H9 (cell line): ENCODE data around the gene PAEP. TPM values are rescaled to one million over a fixed set of nuclear protein-coding genes. Genes with fewer than 3 reads are reported as not detected.
A peak's percentile ranks its signal among the peaks of the same experiment; 100 is the strongest.

Experiments
- DNase-seq: peaks from one replicate; pipeline ENCODE4 v3.0.0-alpha.2; 2017
- H2AFZ ChIP-seq: one replicate; pipeline ENCODE4 v1.6.1; 2013; ENCODE audit warnings: mild to moderate bottlenecking, low read length, control low read depth, moderate library complexity
- H2AK5ac ChIP-seq: 2 replicates; pipeline ENCODE4 v1.6.1; 2013; ENCODE audit warnings: low read length, control low read depth, mixed read lengths; ENCODE audit not compliant: insufficient read length
- H2BK120ac ChIP-seq: one replicate; pipeline ENCODE4 v1.6.1; 2013; ENCODE audit warnings: low read depth, mild to moderate bottlenecking, low read length, control low read depth, inconsistent platforms; ENCODE audit not compliant: poor library complexity, severe bottlenecking
- H2BK12ac ChIP-seq: 2 replicates; pipeline ENCODE4 v1.6.1; 2013; ENCODE audit warnings: low read length, control low read depth, mixed read lengths, low read depth; ENCODE audit not compliant: insufficient read length
- H2BK15ac ChIP-seq: 2 replicates; pipeline ENCODE4 v1.6.1; 2013; ENCODE audit warnings: low read depth, low read length, control low read depth
- H2BK20ac ChIP-seq: one replicate; pipeline ENCODE4 v1.6.1; 2013; ENCODE audit warnings: low read depth, mild to moderate bottlenecking, low read length, control low read depth, inconsistent platforms; ENCODE audit not compliant: poor library complexity, severe bottlenecking
- H2BK5ac ChIP-seq: 2 replicates; pipeline ENCODE4 v1.6.1; 2013; ENCODE audit warnings: low read length, control low read depth, mixed read lengths; ENCODE audit not compliant: insufficient read length
- H3K14ac ChIP-seq: 2 replicates; pipeline ENCODE4 v1.6.1; 2013; ENCODE audit warnings: low read length, control low read depth; ENCODE audit not compliant: insufficient read depth
- H3K18ac ChIP-seq: 2 replicates; pipeline ENCODE4 v1.6.1; 2013; ENCODE audit warnings: low read depth, mild to moderate bottlenecking, mixed read lengths, low read length, control low read depth; ENCODE audit not compliant: insufficient read length
- H3K23ac ChIP-seq: 2 replicates; pipeline ENCODE4 v1.6.1; 2013; ENCODE audit warnings: low read length, control low read depth, mixed read lengths, low read depth; ENCODE audit not compliant: insufficient read length
- H3K23me2 ChIP-seq: 2 replicates; pipeline ENCODE4 v1.6.1; 2013; ENCODE audit warnings: low read depth, mild to moderate bottlenecking, mixed read lengths, low read length, control low read depth; ENCODE audit not compliant: insufficient read length, poor library complexity, severe bottlenecking
- H3K27ac ChIP-seq: 2 replicates; pipeline ENCODE4 v1.5.1; 2013; ENCODE audit warnings: low read length, control low read depth, mixed read lengths, low read depth; ENCODE audit not compliant: insufficient read length
- H3K27me3 ChIP-seq: 2 replicates; pipeline ENCODE4 v1.6.1; 2013; ENCODE audit warnings: low read length, control low read depth, inconsistent platforms; ENCODE audit not compliant: insufficient read depth
- H3K4ac ChIP-seq: 2 replicates; pipeline ENCODE4 v1.6.1; 2013; ENCODE audit warnings: low read depth, mild to moderate bottlenecking, control low read depth, inconsistent platforms, low read length, moderate library complexity
- H3K4me1 ChIP-seq: 2 replicates; pipeline ENCODE4 v1.6.1; 2013; ENCODE audit warnings: low read length, control low read depth, inconsistent platforms; ENCODE audit not compliant: insufficient read depth
- H3K4me2 ChIP-seq: 2 replicates; pipeline ENCODE4 v1.6.1; 2013; ENCODE audit warnings: low read length, control low read depth, mixed read lengths; ENCODE audit not compliant: insufficient read length, insufficient read depth
- H3K56ac ChIP-seq: 2 replicates; pipeline ENCODE4 v1.6.1; 2013; ENCODE audit warnings: low read depth, mild to moderate bottlenecking, mixed read lengths, low read length, control low read depth; ENCODE audit not compliant: insufficient read length
- H3K79me1 ChIP-seq: 2 replicates; pipeline ENCODE4 v1.6.1; 2013; ENCODE audit warnings: low read depth, mild to moderate bottlenecking, moderate library complexity, low read length, control low read depth, inconsistent platforms; ENCODE audit not compliant: insufficient read depth, poor library complexity, severe bottlenecking
- H3K79me2 ChIP-seq: 2 replicates; pipeline ENCODE4 v1.6.1; 2013; ENCODE audit warnings: low read length, control low read depth, inconsistent platforms; ENCODE audit not compliant: insufficient read depth
- H3K9ac ChIP-seq: 2 replicates; pipeline ENCODE4 v1.6.1; 2013; ENCODE audit warnings: low read length, control low read depth, mixed read lengths; ENCODE audit not compliant: insufficient read length; ENCODE audit errors: extremely low read depth
- H3K9me3 ChIP-seq: one replicate; pipeline ENCODE4 v1.6.1; 2013; ENCODE audit warnings: low read depth, low read length, inconsistent platforms; ENCODE audit not compliant: control insufficient read depth
- H3T11ph ChIP-seq: one replicate; pipeline ENCODE4 v1.6.1; 2013; ENCODE audit warnings: mild to moderate bottlenecking, low read length, control low read depth, inconsistent platforms
- H4K20me1 ChIP-seq: one replicate; pipeline ENCODE4 v1.6.1; 2013; ENCODE audit not compliant: control insufficient read depth, insufficient read length, insufficient read depth
- H4K5ac ChIP-seq: 2 replicates; pipeline ENCODE4 v1.6.1; 2013; ENCODE audit warnings: low read depth, mild to moderate bottlenecking, mixed read lengths, low read length, control low read depth; ENCODE audit not compliant: insufficient read length
- H4K8ac ChIP-seq: replicated peaks from 2 replicates; pipeline ENCODE4 v1.6.1; 2013; ENCODE audit warnings: low read length, control low read depth, mixed read lengths, low read depth; ENCODE audit not compliant: insufficient read length
- H4K91ac ChIP-seq: 2 replicates; pipeline ENCODE4 v1.6.1; 2013; ENCODE audit warnings: low read depth, mild to moderate bottlenecking, moderate library complexity, mixed read lengths, low read length, control low read depth; ENCODE audit not compliant: insufficient read length
- H3K27ac Mint-ChIP-seq, 3 experiments: 2 replicates in 2 of 3; 3 replicates in 1 of 3; pipeline ENCODE4 v1.8.0; 2020 to 2021; ENCODE audit warnings: mixed read lengths in 3 of 3, mild to moderate bottlenecking in 1 of 3, moderate library complexity in 1 of 3
- H3K27me3 Mint-ChIP-seq: 2 replicates; pipeline ENCODE4 v1.8.0; 2021; ENCODE audit warnings: low read depth, mild to moderate bottlenecking, moderate library complexity, mixed read lengths
- H3K36me3 Mint-ChIP-seq, 3 experiments: 2 replicates in 2 of 3; 3 replicates in 1 of 3; pipeline ENCODE4 v1.8.0; 2020 to 2021; ENCODE audit warnings: low read depth in 3 of 3, mixed read lengths in 3 of 3; ENCODE audit not compliant: insufficient read depth in 1 of 3
- H3K4me1 Mint-ChIP-seq, 2 experiments: 2 replicates each; pipeline ENCODE4 v1.8.0; 2020; ENCODE audit warnings: mixed read lengths in 2 of 2
- H3K4me3 Mint-ChIP-seq, 2 experiments: 2 replicates in 1 of 2; 3 replicates in 1 of 2; pipeline ENCODE4 v1.8.0; 2020 to 2021; ENCODE audit warnings: mild to moderate bottlenecking in 2 of 2, mixed read lengths in 2 of 2, moderate library complexity in 1 of 2
- H3K9me3 Mint-ChIP-seq, 2 experiments: 2 replicates in 1 of 2; 3 replicates in 1 of 2; pipeline ENCODE4 v1.8.0; 2020; ENCODE audit warnings: mild to moderate bottlenecking in 2 of 2, mixed read lengths in 2 of 2, moderate library complexity in 1 of 2
- WGBS: extraction: QIAGEN DNeasy Blood & Tissue Kit; methylation state at CpG from one replicate; pipeline ENCODE4 v1.1.7; 2013; ENCODE audit warnings: missing lambda C conversion rate, low lambda C conversion rate, mixed read lengths; ENCODE audit not compliant: insufficient read length; ENCODE audit errors: extremely low coverage; 5-methylcytosine and 5-hydroxymethylcytosine counted together
- total RNA-seq: library from RNA; stranded (reverse); gene quantifications from 2 replicates; pipeline ENCODE4 v1.2.1, GENCODE V29; 2021
- TF ChIP-seq, protein P1 (sequence below): fragments of 200-600 bp; sonication (generic); conservative IDR thresholded peaks from 3 replicates; pipeline ENCODE4 v1.8.0; 2021; ENCODE audit warnings: antibody characterized with exemption, mild to moderate bottlenecking

Gene PAEP
- total RNA-seq, 1 experiment from 2014 or later, result not detected

DNA sequence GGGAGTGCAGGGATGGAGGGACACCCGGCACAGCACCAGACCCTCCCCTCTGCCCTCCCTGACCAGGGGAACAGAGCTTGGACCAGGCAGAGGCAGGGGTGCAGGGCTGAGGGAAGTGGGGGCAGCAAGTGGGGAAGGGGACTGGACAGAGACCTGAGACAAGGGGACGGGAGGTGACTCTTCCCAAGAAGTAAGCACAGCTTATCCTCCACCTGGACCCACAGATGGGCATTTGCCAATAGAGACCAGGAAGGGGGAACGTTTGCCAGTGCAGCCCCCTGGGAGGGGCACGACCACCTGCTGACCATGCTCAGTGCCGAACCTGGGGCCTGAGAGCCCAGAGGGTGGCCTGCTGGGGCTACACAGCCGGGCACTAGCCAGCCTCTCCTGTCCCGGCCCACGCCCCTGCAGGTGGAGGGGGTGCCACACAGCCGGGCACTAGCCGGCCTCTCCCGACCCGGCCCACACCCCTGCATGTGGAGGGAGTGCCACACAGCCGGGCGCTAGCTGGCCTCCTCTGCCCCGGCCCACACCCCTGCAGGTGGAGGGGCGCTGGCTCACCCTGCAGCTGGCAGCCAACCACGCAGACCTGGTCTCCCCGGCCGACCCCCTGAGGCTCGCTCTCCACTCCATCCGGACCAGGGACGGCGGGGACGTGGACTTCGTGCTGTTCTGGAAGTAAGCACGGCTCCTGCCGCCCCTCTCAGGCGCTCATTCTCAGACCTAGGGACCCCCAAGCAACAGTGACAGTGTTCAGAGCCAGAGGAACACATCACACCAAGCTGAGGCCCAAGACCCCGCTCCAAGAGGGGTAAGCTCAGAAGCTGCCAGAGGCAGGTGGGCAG lies 53.5 kb downstream of the PAEP start:
- H3K23ac ChIP-seq, result no peak overlapping the region
- H2AFZ ChIP-seq, result no peak overlapping the region
- no peak overlapping the region for H4K91ac ChIP-seq
- H2BK120ac ChIP-seq, result no peak overlapping the region
- no peaks in the 10 kb centered on the region for H3K79me2 ChIP-seq
- H3K56ac ChIP-seq, result no peak overlapping the region
- H3K79me1 ChIP-seq, result no peaks in the 10 kb centered on the region
- no CpG with 5 or more reads among the region's 29 CpGs for WGBS
- H3K27me3 ChIP-seq, result no peaks in the 10 kb centered on the region
- no peak overlapping the region for H2AK5ac ChIP-seq
- H3K23me2 ChIP-seq, result no peaks in the 10 kb centered on the region
- H3K4me1 ChIP-seq, result no peaks in the 10 kb centered on the region
- no peak overlapping the region for H2BK15ac ChIP-seq
- Mint-ChIP-seq H3K4me1 (0 out of 4 replicates have a peak, but pooled peaks cover 0 to 3% of the 10 kb centered on the region in 2 experiments), H3K27me3 (peaks cover 3% of the 10 kb centered on the region), H3K27ac (no peak overlapping the region; a peak in 1 of 7 replicates), H3K36me3 (peaks cover 5 to 11% (median 5%) of the 10 kb centered on the region in 3 experiments; a peak in 5 of 7 replicates), H3K9me3 (peaks cover 13 to 16% of the 10 kb centered on the region in 2 experiments), H3K4me3 (no peak overlapping the region)
- no peak overlapping the region for H3K18ac ChIP-seq
- DNase-seq, result no peak
- peak overlapping the region; percentile 36 for H3K14ac ChIP-seq
- H3T11ph ChIP-seq, result no peak overlapping the region
- no peak overlapping the region for H2BK5ac ChIP-seq
- no peak overlapping the region for H3K4ac ChIP-seq
- no peak overlapping the region for H3K9ac ChIP-seq
- no peaks in the 10 kb centered on the region for H3K9me3 ChIP-seq
- TF ChIP-seq, protein P1, sequence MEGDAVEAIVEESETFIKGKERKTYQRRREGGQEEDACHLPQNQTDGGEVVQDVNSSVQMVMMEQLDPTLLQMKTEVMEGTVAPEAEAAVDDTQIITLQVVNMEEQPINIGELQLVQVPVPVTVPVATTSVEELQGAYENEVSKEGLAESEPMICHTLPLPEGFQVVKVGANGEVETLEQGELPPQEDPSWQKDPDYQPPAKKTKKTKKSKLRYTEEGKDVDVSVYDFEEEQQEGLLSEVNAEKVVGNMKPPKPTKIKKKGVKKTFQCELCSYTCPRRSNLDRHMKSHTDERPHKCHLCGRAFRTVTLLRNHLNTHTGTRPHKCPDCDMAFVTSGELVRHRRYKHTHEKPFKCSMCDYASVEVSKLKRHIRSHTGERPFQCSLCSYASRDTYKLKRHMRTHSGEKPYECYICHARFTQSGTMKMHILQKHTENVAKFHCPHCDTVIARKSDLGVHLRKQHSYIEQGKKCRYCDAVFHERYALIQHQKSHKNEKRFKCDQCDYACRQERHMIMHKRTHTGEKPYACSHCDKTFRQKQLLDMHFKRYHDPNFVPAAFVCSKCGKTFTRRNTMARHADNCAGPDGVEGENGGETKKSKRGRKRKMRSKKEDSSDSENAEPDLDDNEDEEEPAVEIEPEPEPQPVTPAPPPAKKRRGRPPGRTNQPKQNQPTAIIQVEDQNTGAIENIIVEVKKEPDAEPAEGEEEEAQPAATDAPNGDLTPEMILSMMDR, result no peak
- H3K27ac ChIP-seq, result no peak overlapping the region
- no peak overlapping the region for H2BK20ac ChIP-seq
- no peaks in the 10 kb centered on the region for H4K20me1 ChIP-seq
- H3K4me2 ChIP-seq, result no peak overlapping the region
- no peak overlapping the region for H4K5ac ChIP-seq
- no peak overlapping the region for H2BK12ac ChIP-seq
- no peak overlapping the region for H4K8ac ChIP-seq
